Activated naive CD8-positive, alpha-beta T cell treated with anti-CD3 and anti-CD28 coated beads, Interleukin-2, amount 10 ng/mL, durations not matched to agents 7 days and 5 days (primary cell): ENCODE data around the gene SOCS3. TPM values are rescaled to one million over a fixed set of nuclear protein-coding genes. Genes with fewer than 3 reads are reported as not detected.

Experiments used
- ATAC-seq: fragments of 150-1000 bp; cut with Tn5 transposase; one replicate; pipeline ENCODE4 v1.10.0; 2021; ENCODE audit warnings: low read depth, moderate library complexity
- POLR2A ChIA-PET: fragments of 350-600 bp; sonication (Branson Sonifier 250); formaldehyde crosslinking; loops from one replicate; lab custom pipeline; 2021; ENCODE audit warnings: antibody characterized with exemption; lab: Charles Lee
- DNase-seq: peaks from one replicate; pipeline ENCODE4 v3.0.0; 2021
- H3K27ac Mint-ChIP-seq: one replicate; pipeline ENCODE4 v1.8.0; 2022; ENCODE audit warnings: mild to moderate bottlenecking, mixed read lengths
- H3K27me3 Mint-ChIP-seq: one replicate; pipeline ENCODE4 v1.8.0; 2022; ENCODE audit warnings: mild to moderate bottlenecking, moderate library complexity, mixed read lengths
- H3K36me3 Mint-ChIP-seq: one replicate; pipeline ENCODE4 v1.8.0; 2021; ENCODE audit warnings: mild to moderate bottlenecking, mixed read lengths
- H3K4me1 Mint-ChIP-seq: one replicate; pipeline ENCODE4 v1.8.0; 2021; ENCODE audit warnings: mixed read lengths
- H3K4me3 Mint-ChIP-seq: one replicate; pipeline ENCODE4 v1.8.0; 2022; ENCODE audit warnings: mild to moderate bottlenecking, moderate library complexity, mixed read lengths
- H3K9me3 Mint-ChIP-seq: one replicate; pipeline ENCODE4 v1.8.0; 2021; ENCODE audit warnings: mixed read lengths
- total RNA-seq, 2 experiments: library from RNA; stranded (reverse); gene quantifications; one replicate each; pipeline ENCODE4 v1.2.3, GENCODE V29; 2021

SOCS3 gene
- total RNA-seq, 2 experiments from 2014 or later, result 6.6 to 6.7 TPM

- Mint-ChIP-seq H3K36me3 (no peaks in the 10 kb centered on the region), H3K27ac (no peak overlapping the region), H3K4me1 (no peaks in the 10 kb centered on the region), H3K4me3 (no peak overlapping the region), H3K9me3 (peaks cover 1% of the 10 kb centered on the region), H3K27me3 (peaks cover 5% of the 10 kb centered on the region)
- DNase-seq (no peak), ATAC-seq (no peak)
- POLR2A ChIA-PET, result no interaction called here
These were observed 53.0 kb downstream of the SOCS3 start for GRCh38 chr17:78306913-78307312.

Other genes with a start within 250 kb of the SOCS3 start
- 100 to 1,000 TPM; 638 to 646 TPM for gene TMC6, start 231.3 kb downstream of the SOCS3 start, total RNA-seq
- gene TMC8, start 229.3 kb downstream of the SOCS3 start, total RNA-seq, result 100 to 1,000 TPM; 336 to 340 TPM
- not detected for gene C17orf99, start 213.7 kb downstream of the SOCS3 start, total RNA-seq
- 10 to 100 TPM; 43.2 to 50.5 TPM for gene SYNGR2, start 191.5 kb downstream of the SOCS3 start, total RNA-seq
- gene TK1, start 173.0 kb downstream of the SOCS3 start, total RNA-seq, result 10 to 100 TPM; 93.1 to 97.8 TPM
- 10 to 100 TPM; 11.3 to 13.4 TPM for gene AFMID, start 172.7 kb downstream of the SOCS3 start, total RNA-seq
- 10 to 100 TPM; 54.9 to 65.2 TPM for gene BIRC5, start 145.8 kb downstream of the SOCS3 start, total RNA-seq
- gene TMEM235, start 128.4 kb downstream of the SOCS3 start, total RNA-seq, result not detected
- 10 to 100 TPM; 70.2 to 73.2 TPM for gene PGS1, start 18.6 kb upstream of the SOCS3 start, total RNA-seq
- under 1 TPM; 0.03 to 0.44 TPM for gene DNAH17, start 217.3 kb upstream of the SOCS3 start, total RNA-seq